ACC112 (cell line): ENCODE results near the gene CCL8.
A peak's percentile ranks its signal among the peaks of the same experiment; 100 is the strongest.
"Not testable (repeated sequence)": the region's sequence is repeated elsewhere in the genome, so short reads cannot be mapped to it uniquely, and the experiment has no call there.

Experiments
- H2AFZ ChIP-seq: fragments of 200-600 bp; sonication (generic); one replicate; pipeline ENCODE4 v1.6.0; 2017; ENCODE audit warnings: antibody characterized with exemption, low read length; ENCODE audit not compliant: unreplicated experiment
- H3K27ac ChIP-seq: fragments of 200-600 bp; sonication (generic); 2 replicates; pipeline ENCODE4 v1.5.1; 2014; ENCODE audit warnings: low read depth, mild to moderate bottlenecking, antibody characterized with exemption, low read length, moderate library complexity
- H3K27me3 ChIP-seq: fragments of 200-600 bp; sonication (generic); 2 replicates; pipeline ENCODE4 v1.6.1; 2014; ENCODE audit warnings: mild to moderate bottlenecking, antibody characterized with exemption, low read length, moderate library complexity, mixed read lengths; ENCODE audit not compliant: insufficient read depth
- H3K36me3 ChIP-seq: fragments of 200-600 bp; sonication (generic); 2 replicates; pipeline ENCODE4 v1.6.1; 2016; ENCODE audit warnings: mild to moderate bottlenecking, antibody characterized with exemption, low read length, moderate library complexity, mixed read lengths; ENCODE audit not compliant: insufficient read depth
- H3K4me1 ChIP-seq: fragments of 200-600 bp; sonication (generic); one replicate; pipeline ENCODE4 v1.6.1; 2016; ENCODE audit warnings: low read length, mixed read lengths; ENCODE audit not compliant: insufficient read depth, unreplicated experiment, control insufficient read depth
- H3K4me3 ChIP-seq: fragments of 200-600 bp; sonication (generic); 2 replicates; pipeline ENCODE4 v1.5.1; 2014; ENCODE audit warnings: mild to moderate bottlenecking, low read depth, low read length
- H3K79me2 ChIP-seq: fragments of 200-600 bp; sonication (generic); one replicate; pipeline ENCODE4 v1.6.0; 2016; ENCODE audit warnings: low read length; ENCODE audit not compliant: control insufficient read depth, unreplicated experiment, insufficient read depth

CCL8 gene

DNA sequence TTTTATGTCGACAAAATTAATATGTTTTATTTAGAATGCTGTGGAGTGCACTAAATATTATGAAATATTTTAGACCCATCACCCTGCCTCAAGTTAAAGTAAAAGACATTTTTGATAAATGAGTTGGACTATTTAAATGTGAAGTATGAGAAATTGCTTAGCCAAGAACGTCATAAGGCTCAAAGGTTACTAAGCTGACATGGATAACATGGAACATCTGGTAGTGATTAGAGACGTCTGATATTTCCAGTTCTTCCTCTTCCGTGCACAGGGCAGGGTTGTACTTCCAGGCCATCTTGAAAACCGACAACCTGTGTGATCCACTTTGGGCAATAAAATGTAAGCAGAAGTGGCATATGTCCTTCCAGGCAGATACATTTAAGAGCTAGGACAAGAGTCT is 7.2 kb upstream of the CCL8 start:
- H3K4me1 ChIP-seq, result peaks cover 73% of the 10 kb centered on the region
- no peaks in the 10 kb centered on the region for H3K79me2 ChIP-seq
- peak overlapping the region; percentile 79 for H3K27ac ChIP-seq
- H3K36me3 ChIP-seq, result no peaks in the 10 kb centered on the region
- H3K27me3 ChIP-seq, result no peaks in the 10 kb centered on the region
- H2AFZ ChIP-seq, result no peak overlapping the region
- H3K4me3 ChIP-seq, result no peak overlapping the region

DNA sequence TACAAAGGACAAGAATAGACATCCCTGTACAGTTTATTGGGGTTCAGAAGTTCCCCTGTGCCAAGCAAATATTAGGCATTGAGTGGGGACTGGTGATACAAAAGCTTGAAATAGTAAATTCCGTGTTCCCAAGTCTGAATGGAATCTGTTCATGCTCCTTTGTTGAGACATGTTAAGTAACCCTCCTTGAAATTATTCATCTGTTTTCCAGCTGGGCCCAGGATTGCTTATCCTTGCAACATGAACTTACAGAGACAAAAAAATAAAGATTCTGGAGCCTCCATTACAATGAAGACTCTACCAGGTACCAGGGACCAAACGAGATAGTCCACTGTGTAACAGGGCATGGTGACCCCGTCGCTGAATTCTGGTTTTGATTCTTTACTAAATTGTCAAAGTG is 6.1 kb upstream of the CCL8 start:
- no peak overlapping the region for H2AFZ ChIP-seq
- no peaks in the 10 kb centered on the region for H3K36me3 ChIP-seq
- H3K4me3 ChIP-seq, result no peak overlapping the region
- no peaks in the 10 kb centered on the region for H3K27me3 ChIP-seq
- peaks cover 63% of the 10 kb centered on the region for H3K4me1 ChIP-seq
- H3K27ac ChIP-seq, result peak overlapping the region; percentile 79
- H3K79me2 ChIP-seq, result no peaks in the 10 kb centered on the region

DNA sequence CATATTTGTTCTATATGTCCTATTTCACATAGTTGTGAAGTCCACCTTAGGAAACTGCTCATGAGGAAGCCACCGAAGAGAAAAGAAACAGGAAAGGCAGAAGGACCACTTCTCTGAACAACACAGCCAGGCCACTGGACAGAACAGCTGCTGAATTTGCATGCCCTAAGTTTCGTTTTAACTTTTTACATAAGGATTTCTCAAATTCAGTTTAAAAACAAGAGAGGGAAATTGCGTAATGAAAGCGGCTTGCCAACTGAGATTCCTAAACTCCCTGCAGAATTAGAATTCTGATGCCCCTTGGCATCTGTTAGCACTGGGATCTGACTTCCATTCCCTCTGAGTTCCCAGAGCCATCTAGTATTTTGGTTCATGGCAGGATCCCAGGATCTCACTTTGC is 5.0 kb upstream of the CCL8 start:
- Histone ChIP-seq H2AFZ (peak overlapping the region; percentile 19), H3K36me3 (no peaks in the 10 kb centered on the region), H3K4me1 (peaks cover 59% of the 10 kb centered on the region), H3K79me2 (no peaks in the 10 kb centered on the region), H3K4me3 (peak overlapping the region; percentile 30; the same call in 1 of the 2 replicates), H3K27me3 (no peaks in the 10 kb centered on the region), H3K27ac (peak overlapping the region; percentile 79)

DNA sequence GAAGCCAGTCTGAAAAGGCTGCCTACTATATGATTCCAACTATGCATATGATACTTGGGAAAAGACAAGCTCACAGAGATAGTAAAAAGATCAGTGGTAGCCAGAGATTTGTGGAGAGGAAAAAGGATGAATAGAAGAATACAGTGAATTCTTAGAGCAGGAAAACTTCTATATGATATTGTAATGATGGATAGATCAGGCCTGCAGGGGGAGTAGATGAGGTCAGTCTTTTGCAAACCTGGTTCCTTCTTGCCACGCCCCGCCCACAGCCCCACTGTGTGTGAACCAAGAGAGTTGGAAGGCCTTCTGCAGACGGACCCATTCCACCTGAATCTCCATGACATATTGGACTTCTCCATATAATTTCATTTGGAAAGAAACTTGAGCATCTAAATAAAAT is 761 bp upstream of the CCL8 start:
- Histone ChIP-seq H3K36me3 (no peaks in the 10 kb centered on the region), H3K4me1 (peaks cover 24% of the 10 kb centered on the region), H2AFZ (no peak overlapping the region), H3K4me3 (no peak overlapping the region), H3K79me2 (no peaks in the 10 kb centered on the region), H3K27me3 (no peaks in the 10 kb centered on the region), H3K27ac (no peak overlapping the region)

- no peak overlapping the region for H2AFZ ChIP-seq
- no peaks in the 10 kb centered on the region for H3K4me1 ChIP-seq
Measured at GRCh38 chr17:34321964-34322363, 2.7 kb downstream of the CCL8 start.

GRCh38 chr17:34327580-34327979 is 8.3 kb downstream of the CCL8 start:
- not testable (repeated sequence) for H3K27ac ChIP-seq, H2AFZ ChIP-seq, H3K27me3 ChIP-seq, H3K4me3 ChIP-seq, H3K4me1 ChIP-seq, H3K36me3 ChIP-seq, H3K79me2 ChIP-seq

More at GRCh38 chr17:34321964-34322363, 2.7 kb downstream of the CCL8 start:
- no peaks in the 10 kb centered on the region for H3K79me2 ChIP-seq
- H3K36me3 ChIP-seq, result no peaks in the 10 kb centered on the region
- H3K4me3 ChIP-seq, result no peak overlapping the region
- no peaks in the 10 kb centered on the region for H3K27me3 ChIP-seq
- no peak overlapping the region for H3K27ac ChIP-seq

GRCh38 chr17:34337701-34338100 is 18.5 kb downstream of the CCL8 start:
- H2AFZ ChIP-seq, result no peak overlapping the region
- H3K27me3 ChIP-seq, result peaks cover 16% of the 10 kb centered on the region; the same call in 1 of the 2 replicates
- H3K4me3 ChIP-seq, result no peak overlapping the region
- no peak overlapping the region for H3K27ac ChIP-seq
- no peaks in the 10 kb centered on the region for H3K36me3 ChIP-seq
- no peaks in the 10 kb centered on the region for H3K4me1 ChIP-seq
- no peaks in the 10 kb centered on the region for H3K79me2 ChIP-seq

DNA sequence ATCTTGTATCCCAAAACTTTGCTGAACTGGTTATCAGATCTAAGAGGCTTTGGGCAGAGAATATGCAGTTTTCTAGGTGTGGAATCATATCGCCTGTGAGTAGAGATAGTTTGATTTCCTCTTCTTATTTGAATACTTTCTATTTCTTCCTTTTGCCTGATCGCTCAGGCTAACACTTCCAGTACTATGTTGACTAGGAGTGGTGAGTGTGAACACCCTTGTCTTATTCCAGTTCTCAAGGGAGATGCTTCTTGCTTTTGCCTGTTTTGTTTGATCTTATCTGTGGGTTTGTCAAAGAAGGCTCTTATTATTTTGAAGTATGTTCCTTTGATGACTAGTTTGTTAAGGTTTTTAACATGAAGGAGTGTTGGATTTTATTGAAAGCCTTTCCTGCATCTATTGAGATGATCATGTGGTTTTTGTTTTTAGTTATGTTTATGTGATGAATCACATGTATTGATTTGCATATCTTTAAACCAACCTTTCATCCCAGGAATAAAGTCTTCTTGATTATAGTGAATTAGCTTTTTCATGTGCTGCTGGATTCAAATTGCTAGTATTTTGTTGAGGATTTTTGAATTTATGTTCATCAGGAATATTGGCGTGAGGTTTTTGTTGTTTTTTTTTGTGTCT is 20.0 kb downstream of the CCL8 start:
- H3K4me1 ChIP-seq, result no peaks in the 10 kb centered on the region
- H2AFZ ChIP-seq, result no peak overlapping the region
- H3K27me3 ChIP-seq, result peaks cover 22% of the 10 kb centered on the region; the same call in 1 of the 2 replicates
- H3K27ac ChIP-seq, result no peak overlapping the region
- H3K36me3 ChIP-seq, result no peaks in the 10 kb centered on the region
- no peak overlapping the region for H3K4me3 ChIP-seq
- H3K79me2 ChIP-seq, result no peaks in the 10 kb centered on the region

DNA sequence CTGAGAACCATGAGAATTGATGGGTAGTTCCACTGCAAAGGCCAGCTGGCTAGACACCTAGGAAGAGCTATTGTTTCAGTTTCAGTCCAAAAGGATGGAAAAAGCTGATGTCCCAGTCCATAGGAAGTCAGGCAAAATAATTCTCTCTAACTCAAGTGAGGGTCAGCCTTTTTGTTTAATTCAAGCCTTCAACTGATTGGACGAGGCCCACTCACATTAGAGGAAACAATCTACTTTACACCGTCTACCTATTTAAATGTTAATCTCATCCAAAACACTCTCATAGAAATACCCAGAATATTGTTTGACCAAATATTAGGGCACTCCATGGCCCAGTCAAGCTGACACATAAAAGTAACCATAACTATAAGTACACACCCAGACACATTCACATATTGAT is 22.7 kb downstream of the CCL8 start:
- no peak overlapping the region for H2AFZ ChIP-seq
- no peaks in the 10 kb centered on the region for H3K4me1 ChIP-seq
- peaks cover 22% of the 10 kb centered on the region; the same call in 1 of the 2 replicates for H3K27me3 ChIP-seq
- no peaks in the 10 kb centered on the region for H3K79me2 ChIP-seq
- no peak overlapping the region for H3K27ac ChIP-seq
- no peaks in the 10 kb centered on the region for H3K36me3 ChIP-seq
- H3K4me3 ChIP-seq, result no peak overlapping the region

DNA sequence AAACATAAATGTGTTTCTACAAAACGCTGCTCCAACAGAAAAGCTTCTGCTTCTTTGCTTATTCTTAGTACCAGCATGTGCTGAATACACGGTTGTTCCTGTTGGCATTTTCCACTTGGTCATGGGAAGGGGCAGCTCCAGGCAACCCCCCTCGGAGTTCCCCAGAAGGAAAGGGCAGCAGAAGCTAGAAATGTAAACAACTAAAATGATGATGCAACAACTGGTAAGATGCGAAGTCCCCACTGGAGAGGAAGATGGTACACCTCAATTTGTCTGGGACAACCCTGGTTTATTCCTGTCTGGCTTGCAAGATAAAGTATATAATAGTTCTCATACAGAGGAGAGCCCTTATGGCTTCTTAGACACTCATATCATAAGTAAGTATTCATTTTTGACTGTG is 27.8 kb downstream of the CCL8 start:
- H3K27ac ChIP-seq, result no peak overlapping the region
- no peak overlapping the region for H2AFZ ChIP-seq
- H3K4me1 ChIP-seq, result no peaks in the 10 kb centered on the region

DNA sequence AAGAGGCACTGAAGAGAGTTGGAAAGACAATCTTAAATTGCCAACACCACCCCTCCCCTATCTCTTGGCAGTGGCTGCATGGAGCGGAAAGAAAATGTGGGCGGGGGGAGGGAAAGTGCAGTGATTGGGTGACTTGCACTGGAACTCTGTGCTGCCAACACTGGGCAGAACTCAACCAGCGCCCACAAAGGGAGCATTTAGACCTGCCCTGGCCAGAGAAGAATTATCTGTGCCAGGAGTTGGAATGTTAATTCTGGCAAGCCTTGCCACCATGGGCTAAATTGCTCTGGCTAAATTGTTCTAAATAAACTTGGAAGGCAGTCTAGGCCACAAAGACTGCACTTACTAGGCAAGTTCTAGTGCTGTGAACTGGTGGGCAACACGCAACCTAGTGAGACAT is 30.5 kb downstream of the CCL8 start:
- Histone ChIP-seq H3K27ac (no peak overlapping the region), H3K79me2 (no peaks in the 10 kb centered on the region), H3K4me1 (peaks cover 5% of the 10 kb centered on the region), H3K36me3 (no peaks in the 10 kb centered on the region), H3K27me3 (0 out of 2 replicates have a peak, but pooled peaks cover 3% of the 10 kb centered on the region), H3K4me3 (no peak overlapping the region), H2AFZ (no peak overlapping the region)

More for the DNA sequence above, 27.8 kb downstream of the CCL8 start:
- no peaks in the 10 kb centered on the region for H3K79me2 ChIP-seq
- H3K27me3 ChIP-seq, result peaks cover 10% of the 10 kb centered on the region; the same call in 1 of the 2 replicates
- no peaks in the 10 kb centered on the region for H3K36me3 ChIP-seq
- H3K4me3 ChIP-seq, result no peak overlapping the region
